Measurements from ENCODE around the gene FBXL22.

DNA sequence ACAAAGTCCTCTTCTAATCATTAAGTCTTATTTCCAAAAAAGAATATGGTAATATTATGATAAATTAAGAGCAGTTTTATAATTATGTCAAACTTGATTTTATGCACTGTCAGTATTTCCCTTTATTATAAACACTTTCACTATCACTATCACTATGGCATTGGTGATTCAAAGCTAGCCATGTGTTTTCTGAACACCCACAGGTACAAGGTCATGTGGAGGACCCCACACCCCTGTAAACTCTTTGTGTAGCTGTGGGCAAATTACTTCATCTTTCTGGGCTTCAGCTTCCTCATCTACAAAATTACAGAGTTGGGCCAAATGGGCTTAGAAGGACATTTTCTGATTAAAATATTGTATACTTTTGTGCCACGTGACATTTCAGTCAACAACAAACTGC lies 41.7 kb downstream of the FBXL22 start:
- TF ChIP-seq, protein P1, sequence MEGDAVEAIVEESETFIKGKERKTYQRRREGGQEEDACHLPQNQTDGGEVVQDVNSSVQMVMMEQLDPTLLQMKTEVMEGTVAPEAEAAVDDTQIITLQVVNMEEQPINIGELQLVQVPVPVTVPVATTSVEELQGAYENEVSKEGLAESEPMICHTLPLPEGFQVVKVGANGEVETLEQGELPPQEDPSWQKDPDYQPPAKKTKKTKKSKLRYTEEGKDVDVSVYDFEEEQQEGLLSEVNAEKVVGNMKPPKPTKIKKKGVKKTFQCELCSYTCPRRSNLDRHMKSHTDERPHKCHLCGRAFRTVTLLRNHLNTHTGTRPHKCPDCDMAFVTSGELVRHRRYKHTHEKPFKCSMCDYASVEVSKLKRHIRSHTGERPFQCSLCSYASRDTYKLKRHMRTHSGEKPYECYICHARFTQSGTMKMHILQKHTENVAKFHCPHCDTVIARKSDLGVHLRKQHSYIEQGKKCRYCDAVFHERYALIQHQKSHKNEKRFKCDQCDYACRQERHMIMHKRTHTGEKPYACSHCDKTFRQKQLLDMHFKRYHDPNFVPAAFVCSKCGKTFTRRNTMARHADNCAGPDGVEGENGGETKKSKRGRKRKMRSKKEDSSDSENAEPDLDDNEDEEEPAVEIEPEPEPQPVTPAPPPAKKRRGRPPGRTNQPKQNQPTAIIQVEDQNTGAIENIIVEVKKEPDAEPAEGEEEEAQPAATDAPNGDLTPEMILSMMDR (IDR thresholded peaks at IDR 0.05), result no peak
- no peak for TF ChIP-seq POLR2A (IDR thresholded peaks at IDR 0.05)

Measured in Peyer's patch (tissue), 4 donors.